NB4 (cell line): ENCODE results near the gene AKAP6.

Experiments
- DNase-seq: peaks from one replicate; pipeline ENCODE4 v3.0.0; 2010; ENCODE audit warnings: low read depth
- H3K4me3 ChIP-seq: one replicate; pipeline ENCODE4 v1.5.1; 2011; ENCODE audit warnings: mild to moderate bottlenecking, low read depth, low read length, moderate library complexity
- MYC ChIP-seq: IDR thresholded peaks from 2 replicates; pipeline ENCODE4 v1.6.1; 2011; ENCODE audit warnings: low read depth, low read length
- POLR2A ChIP-seq: IDR thresholded peaks from 2 replicates; pipeline ENCODE4 v1.6.1; 2011; ENCODE audit warnings: mild to moderate bottlenecking; ENCODE audit not compliant: insufficient read length; ENCODE audit errors: extremely low read depth
- TF ChIP-seq, protein P1 (sequence below): IDR thresholded peaks from 2 replicates; pipeline ENCODE4 v1.6.1; 2011; ENCODE audit warnings: low read depth, low read length
- TF ChIP-seq, protein P2 (sequence below): IDR thresholded peaks from one replicate; pipeline ENCODE4 v1.5.1; 2012; ENCODE audit warnings: low read depth, low read length

Gene AKAP6

DNA sequence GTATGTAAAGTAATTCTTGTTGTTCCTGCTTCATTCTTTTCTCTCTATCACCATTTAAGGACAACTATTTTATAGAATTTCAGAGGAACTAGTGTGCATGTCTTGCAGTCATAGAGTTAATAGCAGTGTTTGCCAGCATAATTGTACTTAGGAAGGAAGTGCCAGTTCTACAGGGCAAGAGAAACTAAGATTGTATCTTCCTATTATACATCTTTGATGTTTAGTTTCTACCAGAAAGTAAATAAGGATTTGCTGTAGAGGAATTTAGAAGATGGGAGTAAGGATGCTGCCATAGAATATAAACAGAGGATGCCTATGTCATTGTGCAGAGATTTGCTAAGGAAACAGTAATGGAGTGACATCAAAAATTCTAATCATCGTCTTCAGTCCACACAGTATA lies 338.7 kb downstream of the AKAP6 start:
- TF ChIP-seq, protein P1, sequence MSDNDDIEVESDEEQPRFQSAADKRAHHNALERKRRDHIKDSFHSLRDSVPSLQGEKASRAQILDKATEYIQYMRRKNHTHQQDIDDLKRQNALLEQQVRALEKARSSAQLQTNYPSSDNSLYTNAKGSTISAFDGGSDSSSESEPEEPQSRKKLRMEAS: no peak
- TF ChIP-seq MYC: no peak
- TF ChIP-seq, protein P2, sequence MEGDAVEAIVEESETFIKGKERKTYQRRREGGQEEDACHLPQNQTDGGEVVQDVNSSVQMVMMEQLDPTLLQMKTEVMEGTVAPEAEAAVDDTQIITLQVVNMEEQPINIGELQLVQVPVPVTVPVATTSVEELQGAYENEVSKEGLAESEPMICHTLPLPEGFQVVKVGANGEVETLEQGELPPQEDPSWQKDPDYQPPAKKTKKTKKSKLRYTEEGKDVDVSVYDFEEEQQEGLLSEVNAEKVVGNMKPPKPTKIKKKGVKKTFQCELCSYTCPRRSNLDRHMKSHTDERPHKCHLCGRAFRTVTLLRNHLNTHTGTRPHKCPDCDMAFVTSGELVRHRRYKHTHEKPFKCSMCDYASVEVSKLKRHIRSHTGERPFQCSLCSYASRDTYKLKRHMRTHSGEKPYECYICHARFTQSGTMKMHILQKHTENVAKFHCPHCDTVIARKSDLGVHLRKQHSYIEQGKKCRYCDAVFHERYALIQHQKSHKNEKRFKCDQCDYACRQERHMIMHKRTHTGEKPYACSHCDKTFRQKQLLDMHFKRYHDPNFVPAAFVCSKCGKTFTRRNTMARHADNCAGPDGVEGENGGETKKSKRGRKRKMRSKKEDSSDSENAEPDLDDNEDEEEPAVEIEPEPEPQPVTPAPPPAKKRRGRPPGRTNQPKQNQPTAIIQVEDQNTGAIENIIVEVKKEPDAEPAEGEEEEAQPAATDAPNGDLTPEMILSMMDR: no peak
- no peak overlapping the region for H3K4me3 ChIP-seq
- no peak for DNase-seq

- H3K4me3 ChIP-seq: no peak overlapping the region
- no peak for DNase-seq
- TF ChIP-seq MYC (no peak), POLR2A (no peak)
- TF ChIP-seq, protein P2: no peak
- TF ChIP-seq, protein P1: no peak
These were observed 340.3 kb downstream of the AKAP6 start for GRCh38 chr14:32669391-32669790.

- no peak for DNase-seq
- TF ChIP-seq, protein P1: no peak
- TF ChIP-seq, protein P2: no peak
- TF ChIP-seq POLR2A (no peak), MYC (no peak)
- H3K4me3 ChIP-seq: no peak overlapping the region
These were observed 346.3 kb downstream of the AKAP6 start for GRCh38 chr14:32675433-32675832.

- TF ChIP-seq, protein P2: no peak
- TF ChIP-seq MYC: no peak
- TF ChIP-seq, protein P1: no peak
- DNase-seq: no peak
- H3K4me3 ChIP-seq: no peak overlapping the region
These were observed 348.2 kb downstream of the AKAP6 start for GRCh38 chr14:32677129-32677780.

- DNase-seq: no peak
- TF ChIP-seq MYC (no peak), POLR2A (no peak)
- TF ChIP-seq, protein P1: no peak
- TF ChIP-seq, protein P2: no peak
These were observed 349.0 kb downstream of the AKAP6 start for GRCh38 chr14:32678088-32678487.

More at GRCh38 chr14:32678088-32678487, 349.0 kb downstream of the AKAP6 start:
- H3K4me3 ChIP-seq: no peak overlapping the region
